ENCODE data around the gene TTBK2. TPM values are rescaled to one million over a fixed set of nuclear protein-coding genes. Genes with fewer than 3 reads are reported as not detected.

TTBK2 gene
- total RNA-seq, 1 donor from 2014 or later, result 32.4 TPM

- Histone ChIP-seq H3K4me3 (no peak overlapping the region), H3K4me2 (no peak overlapping the region), H2AFZ (replicated peaks) (no peak overlapping the region), H3K27me3 (no peaks in the 10 kb centered on the region), H3K27ac (no peak overlapping the region), H3F3A (ENCODE audit: low read depth) (no peaks in the 10 kb centered on the region), H4K20me1 (ENCODE audit: low read depth) (no peaks in the 10 kb centered on the region), H3K79me2 (ENCODE audit: low read depth) (no peaks in the 10 kb centered on the region), H3K36me3 (no peaks in the 10 kb centered on the region), H3K9ac (no peak overlapping the region), H3K4me1 (no peaks in the 10 kb centered on the region), H3K9me3 (ENCODE audit: low read depth) (no peaks in the 10 kb centered on the region)
- H3K4me1 Mint-ChIP-seq, result no peaks in the 10 kb centered on the region
- H3K27me3 Mint-ChIP-seq (ENCODE audit: insufficient read depth, low read depth), result no peaks in the 10 kb centered on the region
- no peaks in the 10 kb centered on the region for H3K9me3 Mint-ChIP-seq
- H3K4me3 Mint-ChIP-seq, result no peak overlapping the region
- H3K27ac Mint-ChIP-seq, result no peak overlapping the region
- H3K36me3 Mint-ChIP-seq, result no peaks in the 10 kb centered on the region
- no peak for DNase-seq (ENCODE audit: low spot score)
- TF ChIP-seq EZH2 (IDR thresholded peaks at IDR 0.05) (no peak), CTCF (IDR thresholded peaks at IDR 0.05) (no peak), EZH2phosphoT487 (IDR thresholded peaks at IDR 0.05) (no peak)
Observed at GRCh38 chr15:42937143-42937542, 16.6 kb upstream of the TTBK2 start.

- H3K36me3 ChIP-seq, result no peaks in the 10 kb centered on the region
- H3K79me2 ChIP-seq (ENCODE audit: low read depth), result no peaks in the 10 kb centered on the region
- H3F3A ChIP-seq (ENCODE audit: low read depth), result no peaks in the 10 kb centered on the region
- TF ChIP-seq EZH2phosphoT487 (IDR thresholded peaks at IDR 0.05), result no peak
- no peak for TF ChIP-seq CTCF (IDR thresholded peaks at IDR 0.05)
- TF ChIP-seq EZH2 (IDR thresholded peaks at IDR 0.05), result no peak
- DNase-seq (ENCODE audit: low spot score), result no peak
- H3K27ac ChIP-seq, result no peak overlapping the region
- no peaks in the 10 kb centered on the region for H4K20me1 ChIP-seq (ENCODE audit: low read depth)
- Mint-ChIP-seq H3K4me1 (no peaks in the 10 kb centered on the region), H3K4me3 (no peak overlapping the region), H3K9me3 (no peaks in the 10 kb centered on the region), H3K27ac (no peak overlapping the region), H3K36me3 (no peaks in the 10 kb centered on the region), H3K27me3 (ENCODE audit: insufficient read depth, low read depth) (no peaks in the 10 kb centered on the region)
- no peaks in the 10 kb centered on the region for H3K27me3 ChIP-seq
- no peak overlapping the region for H3K4me3 ChIP-seq
- no peaks in the 10 kb centered on the region for H3K9me3 ChIP-seq (ENCODE audit: low read depth)
- no peak overlapping the region for H3K9ac ChIP-seq
- no peaks in the 10 kb centered on the region for H3K4me1 ChIP-seq
- H3K4me2 ChIP-seq, result no peak overlapping the region
- no peak overlapping the region for H2AFZ ChIP-seq (replicated peaks)
Observed at GRCh38 chr15:42933886-42934667, 13.5 kb upstream of the TTBK2 start.

- no peak for DNase-seq (ENCODE audit: low spot score)
- no peak overlapping the region for H3K4me3 Mint-ChIP-seq
- no peaks in the 10 kb centered on the region for H3K9me3 Mint-ChIP-seq
Observed at GRCh38 chr15:42932833-42933515, 12.4 kb upstream of the TTBK2 start.

More at GRCh38 chr15:42932833-42933515, 12.4 kb upstream of the TTBK2 start:
- no peak overlapping the region for H3K4me2 ChIP-seq
- no peaks in the 10 kb centered on the region for H3F3A ChIP-seq (ENCODE audit: low read depth)
- Mint-ChIP-seq H3K27ac (no peak overlapping the region), H3K4me1 (no peaks in the 10 kb centered on the region), H3K36me3 (no peaks in the 10 kb centered on the region), H3K27me3 (ENCODE audit: insufficient read depth, low read depth) (no peaks in the 10 kb centered on the region)
- no peaks in the 10 kb centered on the region for H4K20me1 ChIP-seq (ENCODE audit: low read depth)
- no peak overlapping the region for H3K4me3 ChIP-seq
- no peaks in the 10 kb centered on the region for H3K79me2 ChIP-seq (ENCODE audit: low read depth)
- H2AFZ ChIP-seq (replicated peaks), result peak overlapping the region; percentile 13
- no peaks in the 10 kb centered on the region for H3K4me1 ChIP-seq
- no peak overlapping the region for H3K9ac ChIP-seq
- H3K27me3 ChIP-seq, result no peaks in the 10 kb centered on the region
- H3K9me3 ChIP-seq (ENCODE audit: low read depth), result no peaks in the 10 kb centered on the region
- no peak overlapping the region for H3K27ac ChIP-seq
- H3K36me3 ChIP-seq, result no peaks in the 10 kb centered on the region
- TF ChIP-seq CTCF (IDR thresholded peaks at IDR 0.05), result no peak
- TF ChIP-seq EZH2 (IDR thresholded peaks at IDR 0.05), result no peak
- no peak for TF ChIP-seq EZH2phosphoT487 (IDR thresholded peaks at IDR 0.05)

Measured in neural progenitor cell (in vitro differentiated cells).